MM.1S (cell line): ENCODE measurements around the gene CTNNAL1.

ENCODE experiments used
- EZH2 ChIP-seq: fragments of 300-600 bp; sonication (generic); optimal IDR thresholded peaks from 2 replicates; pipeline ENCODE3; 2017; ENCODE audit warnings: low read depth, mild to moderate bottlenecking, antibody characterized with exemption, low read length, mixed read lengths
- TF ChIP-seq, protein P1 (sequence below): fragments of 300-600 bp; sonication (generic); IDR thresholded peaks from 2 replicates; pipeline ENCODE4 v1.5.1; 2016; ENCODE audit warnings: antibody characterized with exemption, low read length, mixed read lengths

GRCh38 chr9:109051733-109052132 is 38.4 kb upstream of the CTNNAL1 start:
- TF ChIP-seq, protein P1, sequence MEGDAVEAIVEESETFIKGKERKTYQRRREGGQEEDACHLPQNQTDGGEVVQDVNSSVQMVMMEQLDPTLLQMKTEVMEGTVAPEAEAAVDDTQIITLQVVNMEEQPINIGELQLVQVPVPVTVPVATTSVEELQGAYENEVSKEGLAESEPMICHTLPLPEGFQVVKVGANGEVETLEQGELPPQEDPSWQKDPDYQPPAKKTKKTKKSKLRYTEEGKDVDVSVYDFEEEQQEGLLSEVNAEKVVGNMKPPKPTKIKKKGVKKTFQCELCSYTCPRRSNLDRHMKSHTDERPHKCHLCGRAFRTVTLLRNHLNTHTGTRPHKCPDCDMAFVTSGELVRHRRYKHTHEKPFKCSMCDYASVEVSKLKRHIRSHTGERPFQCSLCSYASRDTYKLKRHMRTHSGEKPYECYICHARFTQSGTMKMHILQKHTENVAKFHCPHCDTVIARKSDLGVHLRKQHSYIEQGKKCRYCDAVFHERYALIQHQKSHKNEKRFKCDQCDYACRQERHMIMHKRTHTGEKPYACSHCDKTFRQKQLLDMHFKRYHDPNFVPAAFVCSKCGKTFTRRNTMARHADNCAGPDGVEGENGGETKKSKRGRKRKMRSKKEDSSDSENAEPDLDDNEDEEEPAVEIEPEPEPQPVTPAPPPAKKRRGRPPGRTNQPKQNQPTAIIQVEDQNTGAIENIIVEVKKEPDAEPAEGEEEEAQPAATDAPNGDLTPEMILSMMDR: no peak
- TF ChIP-seq EZH2: no peak
